Stimulated activated naive B cell treated with anti-CD40 and anti-IgM and Interleukin-4, amounts not matched to agents 10 μg/mL and 1 μg/mL and 100 μg/mL, for 72 hours (primary cell): ENCODE results near the gene MAP1LC3A.

Source experiments
- ATAC-seq, 2 donors: fragments of 150-1000 bp; cut with Tn5 transposase; replicated peaks; 2 replicates each; pipeline ENCODE4 v1.10.0; 2021; ENCODE audit warnings: moderate library complexity in 1 of 2
- DNase-seq: peaks from one replicate; pipeline ENCODE4 v3.0.0; 2021
- H3K27ac Mint-ChIP-seq: one replicate; pipeline ENCODE4 v1.8.0; 2022; ENCODE audit warnings: mild to moderate bottlenecking, mixed read lengths
- H3K27me3 Mint-ChIP-seq, 2 donors: one replicate each; pipeline ENCODE4 v1.8.0; 2022; ENCODE audit warnings: mixed read lengths in 2 of 2
- H3K36me3 Mint-ChIP-seq, 2 donors: one replicate each; pipeline ENCODE4 v1.8.0; 2022; ENCODE audit warnings: mixed read lengths in 2 of 2, mild to moderate bottlenecking in 1 of 2
- H3K4me1 Mint-ChIP-seq, 2 donors: one replicate each; pipeline ENCODE4 v1.8.0; 2022; ENCODE audit warnings: mixed read lengths in 2 of 2, mild to moderate bottlenecking in 1 of 2
- H3K4me3 Mint-ChIP-seq, 2 donors: one replicate each; pipeline ENCODE4 v1.8.0; 2022; ENCODE audit warnings: mild to moderate bottlenecking in 2 of 2, mixed read lengths in 2 of 2, moderate library complexity in 1 of 2
- H3K9me3 Mint-ChIP-seq, 2 donors: one replicate each; pipeline ENCODE4 v1.8.0; 2022; ENCODE audit warnings: mixed read lengths in 2 of 2, mild to moderate bottlenecking in 1 of 2

MAP1LC3A gene

GRCh38 chr20:34547844-34548613 is 10.5 kb upstream of the MAP1LC3A start:
- H3K4me3 Mint-ChIP-seq, result no peak overlapping the region
- H3K36me3 Mint-ChIP-seq, result peaks cover 10 to 12% of the 10 kb centered on the region in 2 donors
- H3K27ac Mint-ChIP-seq, result no peak overlapping the region
- DNase-seq (no peak), ATAC-seq (no peak)
- H3K9me3 Mint-ChIP-seq, result peaks cover 0 to 1% of the 10 kb centered on the region in 2 donors
- peaks cover 19 to 21% of the 10 kb centered on the region in 2 donors for H3K27me3 Mint-ChIP-seq
- H3K4me1 Mint-ChIP-seq, result peaks cover 2 to 13% of the 10 kb centered on the region in 2 donors

DNA sequence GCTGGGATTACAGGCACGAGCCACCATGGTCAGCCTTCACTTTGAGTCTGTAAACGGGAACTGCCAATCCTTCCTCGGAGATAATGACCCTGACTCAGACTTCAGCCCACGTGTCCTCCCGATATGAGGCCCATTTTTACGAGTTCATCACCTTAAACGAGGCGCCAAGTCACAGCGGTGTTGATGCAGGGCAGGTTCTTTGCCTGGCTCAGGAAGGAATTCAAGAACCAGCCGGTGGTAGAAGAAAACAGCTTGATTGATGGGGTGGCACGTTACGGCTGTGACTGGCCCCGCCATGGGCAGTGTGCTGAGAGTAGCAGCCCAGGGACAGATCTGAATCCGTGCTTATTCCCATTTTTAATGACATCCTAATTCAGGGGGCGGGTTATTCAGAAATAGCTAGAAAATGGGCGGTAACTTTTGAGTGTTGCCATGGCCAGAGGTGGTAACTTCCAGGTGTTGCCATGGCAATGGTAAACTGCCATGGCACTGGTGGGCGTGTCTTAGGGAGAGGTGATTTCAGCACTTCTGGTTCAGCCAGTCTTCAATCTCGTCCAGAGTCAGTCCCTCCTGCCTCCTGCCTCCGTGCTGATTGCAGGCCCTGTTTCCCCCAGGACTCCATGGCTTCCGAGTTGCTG is 9.1 kb upstream of the MAP1LC3A start:
- no peak overlapping the region for H3K27ac Mint-ChIP-seq
- peaks cover 0 to 8% of the 10 kb centered on the region in 2 donors for H3K36me3 Mint-ChIP-seq
- H3K4me1 Mint-ChIP-seq, result peaks cover 0 to 13% of the 10 kb centered on the region in 2 donors
- peaks cover 0 to 1% of the 10 kb centered on the region in 2 donors for H3K9me3 Mint-ChIP-seq
- ATAC-seq (peak; percentile 50 to 53), DNase-seq (no peak)
- peaks cover 19 to 21% of the 10 kb centered on the region in 2 donors for H3K27me3 Mint-ChIP-seq
- no peak overlapping the region for H3K4me3 Mint-ChIP-seq

DNA sequence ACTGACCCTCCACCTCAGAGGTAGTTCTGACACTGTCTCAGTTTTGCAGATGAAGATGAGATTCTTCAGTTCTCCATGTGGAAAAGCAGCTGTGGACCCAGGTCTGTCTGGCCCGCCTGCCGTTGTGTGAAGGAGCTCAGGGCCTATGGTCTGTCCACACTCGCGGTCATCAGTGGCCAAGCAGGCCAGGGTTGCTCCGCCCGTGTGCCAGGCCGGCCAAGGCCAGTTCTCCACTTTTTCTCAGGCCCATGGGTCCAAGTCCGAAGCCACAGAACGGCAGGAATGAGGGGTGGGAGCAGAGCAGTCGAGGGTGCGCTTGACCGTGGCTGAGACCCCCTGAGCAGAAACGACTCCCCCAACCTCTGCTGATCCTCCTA is 8.6 kb upstream of the MAP1LC3A start:
- no peak for DNase-seq
- no peak for ATAC-seq
- H3K27ac Mint-ChIP-seq, result no peak overlapping the region
- no peak overlapping the region for H3K4me3 Mint-ChIP-seq
- H3K9me3 Mint-ChIP-seq, result peaks cover 0 to 1% of the 10 kb centered on the region in 2 donors
- peaks cover 0 to 8% of the 10 kb centered on the region in 2 donors for H3K36me3 Mint-ChIP-seq
- H3K27me3 Mint-ChIP-seq, result peaks cover 17 to 19% of the 10 kb centered on the region in 2 donors
- peaks cover 0 to 9% of the 10 kb centered on the region in 2 donors for H3K4me1 Mint-ChIP-seq

DNA sequence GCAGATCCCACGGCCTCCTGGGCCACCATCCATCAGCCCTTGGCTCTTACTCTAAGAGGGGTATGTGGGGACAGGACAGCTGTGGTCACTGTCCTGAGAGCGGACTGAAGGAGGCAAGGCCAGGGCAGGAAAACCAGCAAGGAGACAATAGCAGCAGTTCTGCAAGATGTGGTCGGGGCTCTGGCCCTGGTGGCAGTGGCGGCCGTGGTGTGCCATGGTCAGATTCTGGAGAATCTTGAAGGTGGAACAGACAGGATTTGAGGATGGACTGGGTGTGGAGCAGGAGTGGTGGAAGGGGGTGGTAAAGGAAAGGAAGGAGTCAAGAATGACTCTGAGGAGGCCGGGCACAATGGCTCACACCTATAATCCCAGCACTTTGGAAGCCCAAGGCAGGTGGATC is 5.9 kb upstream of the MAP1LC3A start:
- Mint-ChIP-seq H3K9me3 (no peaks in the 10 kb centered on the region), H3K27me3 (peaks cover 7 to 9% of the 10 kb centered on the region in 2 donors), H3K36me3 (peaks cover 0 to 3% of the 10 kb centered on the region in 2 donors), H3K4me1 (peaks cover 0 to 8% of the 10 kb centered on the region in 2 donors), H3K4me3 (no peak overlapping the region), H3K27ac (no peak overlapping the region)
- no peak for DNase-seq
- no peak for ATAC-seq

- no peaks in the 10 kb centered on the region for H3K9me3 Mint-ChIP-seq
- H3K4me3 Mint-ChIP-seq, result no peak overlapping the region
- no peak for ATAC-seq
- H3K4me1 Mint-ChIP-seq, result peaks cover 5 to 15% of the 10 kb centered on the region in 2 donors
- H3K36me3 Mint-ChIP-seq, result no peaks in the 10 kb centered on the region
- H3K27ac Mint-ChIP-seq, result no peak overlapping the region
- DNase-seq, result no peak
- H3K27me3 Mint-ChIP-seq, result peaks cover under 1 to 7% of the 10 kb centered on the region in 2 donors
Measured at GRCh38 chr20:34553366-34553867, 5.1 kb upstream of the MAP1LC3A start.

- peak overlapping the region; percentile 90 to 91 for H3K4me3 Mint-ChIP-seq
- peaks cover 0 to 6% of the 10 kb centered on the region in 2 donors for H3K36me3 Mint-ChIP-seq
- ATAC-seq (no peak), DNase-seq (no peak)
- H3K9me3 Mint-ChIP-seq, result no peaks in the 10 kb centered on the region
- H3K27ac Mint-ChIP-seq, result peak overlapping the region; percentile 94
- H3K4me1 Mint-ChIP-seq, result peaks cover 7 to 9% of the 10 kb centered on the region in 2 donors
- no peaks in the 10 kb centered on the region for H3K27me3 Mint-ChIP-seq
Measured at GRCh38 chr20:34557936-34558319, 590 bp upstream of the MAP1LC3A start.

DNA sequence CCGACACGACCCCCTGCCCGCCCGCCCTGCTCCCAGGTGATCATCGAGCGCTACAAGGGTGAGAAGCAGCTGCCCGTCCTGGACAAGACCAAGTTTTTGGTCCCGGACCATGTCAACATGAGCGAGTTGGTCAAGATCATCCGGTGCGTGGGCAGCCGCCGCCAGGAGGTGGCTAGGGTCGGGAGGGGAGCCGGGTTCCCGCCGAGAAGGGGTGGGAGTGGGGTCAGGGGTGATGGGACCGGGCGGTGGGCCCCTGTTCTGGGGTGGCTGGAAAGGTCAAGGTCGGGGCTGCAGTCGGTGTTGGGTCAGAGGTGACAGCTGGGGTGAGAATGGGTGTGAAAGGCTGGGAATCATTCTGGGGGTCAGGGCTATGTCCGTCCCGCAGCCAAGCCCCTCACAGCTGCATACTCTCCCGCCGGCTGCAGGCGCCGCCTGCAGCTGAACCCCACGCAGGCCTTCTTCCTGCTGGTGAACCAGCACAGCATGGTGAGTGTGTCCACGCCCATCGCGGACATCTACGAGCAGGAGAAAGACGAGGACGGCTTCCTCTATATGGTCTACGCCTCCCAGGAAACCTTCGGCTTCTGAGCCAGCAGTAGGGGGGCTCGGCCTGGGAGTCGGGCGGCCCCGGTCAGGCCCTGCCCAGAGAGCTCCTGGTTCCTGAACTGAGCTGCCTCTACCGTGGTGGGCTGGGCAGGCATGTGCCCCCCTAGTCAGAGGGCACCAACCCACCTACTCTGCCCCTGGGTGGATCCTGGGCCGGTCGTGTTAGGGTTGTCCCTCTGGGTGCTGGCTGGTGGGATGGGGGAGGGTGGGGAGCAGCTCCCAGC is 1.0 kb downstream of the MAP1LC3A start:
- Mint-ChIP-seq H3K4me1 (peaks cover 7 to 10% of the 10 kb centered on the region in 2 donors), H3K9me3 (no peaks in the 10 kb centered on the region), H3K27ac (peak overlapping the region; percentile 52), H3K36me3 (peaks cover 0 to 8% of the 10 kb centered on the region in 2 donors), H3K27me3 (no peaks in the 10 kb centered on the region), H3K4me3 (peak overlapping the region; percentile 46 to 62)
- DNase-seq (no peak), ATAC-seq (no peak)

DNA sequence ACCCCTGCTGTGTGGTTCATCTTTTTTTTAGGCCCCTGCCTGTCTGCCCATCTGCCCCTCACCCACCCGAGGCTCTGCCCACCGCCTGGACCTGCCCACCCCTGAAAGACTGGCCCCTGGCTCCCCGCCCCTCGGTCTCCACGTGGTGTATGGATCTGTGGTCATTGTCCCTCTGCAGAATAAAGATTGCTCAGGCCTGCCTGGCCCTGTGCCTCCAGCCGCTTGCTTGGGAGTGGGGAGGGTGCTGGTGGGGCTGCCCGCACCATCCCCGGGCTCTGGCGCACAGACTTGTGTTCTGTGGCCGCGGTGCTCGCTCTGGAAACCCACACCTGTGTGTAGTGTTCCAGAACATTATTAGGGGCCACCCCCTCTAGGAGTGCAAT is 1.6 kb downstream of the MAP1LC3A start:
- H3K9me3 Mint-ChIP-seq, result no peaks in the 10 kb centered on the region
- H3K27me3 Mint-ChIP-seq, result no peaks in the 10 kb centered on the region
- peak; percentile 22 to 35 for ATAC-seq
- peaks cover 7 to 14% of the 10 kb centered on the region in 2 donors for H3K4me1 Mint-ChIP-seq
- DNase-seq, result no peak
- H3K27ac Mint-ChIP-seq, result peak overlapping the region; percentile 75
- H3K36me3 Mint-ChIP-seq, result peaks cover 0 to 9% of the 10 kb centered on the region in 2 donors
- peak overlapping the region; percentile 14 to 49 for H3K4me3 Mint-ChIP-seq

DNA sequence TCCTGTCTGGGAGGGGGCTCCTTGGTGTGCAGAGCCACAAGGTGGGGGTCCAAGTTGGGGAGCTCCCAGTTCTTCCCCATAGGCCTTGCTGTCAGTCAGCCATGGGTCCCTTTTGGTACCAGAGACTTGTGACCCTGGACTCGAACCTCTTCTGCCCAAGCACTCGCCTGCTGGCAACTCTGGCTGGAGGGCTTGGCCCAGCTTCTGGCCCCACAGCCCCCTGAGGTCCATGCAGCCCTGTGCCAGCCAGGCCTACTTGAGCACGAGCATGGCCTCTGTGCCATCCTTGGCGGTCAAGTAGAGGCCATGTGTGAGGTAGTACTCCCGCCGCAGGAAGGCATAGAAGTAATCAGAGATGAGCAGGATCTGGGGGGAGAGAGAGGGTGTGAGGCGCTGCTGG is 2.1 kb downstream of the MAP1LC3A start:
- Mint-ChIP-seq H3K4me3 (no peak overlapping the region), H3K4me1 (peaks cover 7 to 15% of the 10 kb centered on the region in 2 donors), H3K9me3 (no peaks in the 10 kb centered on the region), H3K27ac (peak overlapping the region; percentile 75), H3K27me3 (no peaks in the 10 kb centered on the region), H3K36me3 (peaks cover 2 to 10% of the 10 kb centered on the region in 2 donors)
- ATAC-seq (no peak), DNase-seq (no peak)

- Mint-ChIP-seq H3K9me3 (no peaks in the 10 kb centered on the region), H3K27ac (peak overlapping the region; percentile 1), H3K27me3 (no peaks in the 10 kb centered on the region), H3K36me3 (peaks cover 6 to 19% of the 10 kb centered on the region in 2 donors), H3K4me3 (no peak overlapping the region), H3K4me1 (peaks cover 7 to 19% of the 10 kb centered on the region in 2 donors)
- DNase-seq (no peak), ATAC-seq (no peak)
Measured at GRCh38 chr20:34561661-34562060, 3.1 kb downstream of the MAP1LC3A start.

DNA sequence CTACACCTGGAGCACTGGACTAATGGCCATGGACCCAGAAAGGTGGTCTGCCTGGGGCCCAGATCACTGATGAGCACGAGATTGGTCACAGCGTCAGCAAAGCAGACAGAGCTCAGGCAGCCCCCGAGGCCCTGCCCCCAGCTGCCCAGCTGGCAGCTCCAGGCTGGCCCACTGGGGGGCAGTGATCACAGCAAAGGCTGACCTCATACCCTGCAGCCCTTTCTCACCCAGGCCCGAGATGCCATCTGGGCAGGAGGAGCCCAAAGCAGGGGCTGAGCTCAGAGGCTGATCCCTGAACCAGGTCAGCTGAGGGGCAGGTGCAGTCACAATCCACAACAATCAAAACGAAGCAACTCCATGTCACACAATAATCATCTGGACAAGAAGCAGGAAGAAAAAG is 4.1 kb downstream of the MAP1LC3A start:
- H3K27me3 Mint-ChIP-seq, result no peaks in the 10 kb centered on the region
- H3K27ac Mint-ChIP-seq, result no peak overlapping the region

GRCh38 chr20:34564833-34565232 is 6.3 kb downstream of the MAP1LC3A start:
- H3K36me3 Mint-ChIP-seq, result peaks cover 20 to 34% of the 10 kb centered on the region in 2 donors
- H3K27me3 Mint-ChIP-seq, result no peaks in the 10 kb centered on the region
- H3K9me3 Mint-ChIP-seq, result no peaks in the 10 kb centered on the region
- H3K4me1 Mint-ChIP-seq, result peaks cover 0 to 15% of the 10 kb centered on the region in 2 donors
- no peak for ATAC-seq
- no peak for DNase-seq
- H3K4me3 Mint-ChIP-seq, result no peak overlapping the region
- no peak overlapping the region for H3K27ac Mint-ChIP-seq

More for the DNA sequence above, 4.1 kb downstream of the MAP1LC3A start:
- DNase-seq, result no peak
- Mint-ChIP-seq H3K36me3 (peaks cover 10 to 23% of the 10 kb centered on the region in 2 donors), H3K9me3 (no peaks in the 10 kb centered on the region), H3K4me1 (peaks cover 7 to 19% of the 10 kb centered on the region in 2 donors), H3K4me3 (no peak overlapping the region)
- ATAC-seq, result peak; percentile 29 to 37

DNA sequence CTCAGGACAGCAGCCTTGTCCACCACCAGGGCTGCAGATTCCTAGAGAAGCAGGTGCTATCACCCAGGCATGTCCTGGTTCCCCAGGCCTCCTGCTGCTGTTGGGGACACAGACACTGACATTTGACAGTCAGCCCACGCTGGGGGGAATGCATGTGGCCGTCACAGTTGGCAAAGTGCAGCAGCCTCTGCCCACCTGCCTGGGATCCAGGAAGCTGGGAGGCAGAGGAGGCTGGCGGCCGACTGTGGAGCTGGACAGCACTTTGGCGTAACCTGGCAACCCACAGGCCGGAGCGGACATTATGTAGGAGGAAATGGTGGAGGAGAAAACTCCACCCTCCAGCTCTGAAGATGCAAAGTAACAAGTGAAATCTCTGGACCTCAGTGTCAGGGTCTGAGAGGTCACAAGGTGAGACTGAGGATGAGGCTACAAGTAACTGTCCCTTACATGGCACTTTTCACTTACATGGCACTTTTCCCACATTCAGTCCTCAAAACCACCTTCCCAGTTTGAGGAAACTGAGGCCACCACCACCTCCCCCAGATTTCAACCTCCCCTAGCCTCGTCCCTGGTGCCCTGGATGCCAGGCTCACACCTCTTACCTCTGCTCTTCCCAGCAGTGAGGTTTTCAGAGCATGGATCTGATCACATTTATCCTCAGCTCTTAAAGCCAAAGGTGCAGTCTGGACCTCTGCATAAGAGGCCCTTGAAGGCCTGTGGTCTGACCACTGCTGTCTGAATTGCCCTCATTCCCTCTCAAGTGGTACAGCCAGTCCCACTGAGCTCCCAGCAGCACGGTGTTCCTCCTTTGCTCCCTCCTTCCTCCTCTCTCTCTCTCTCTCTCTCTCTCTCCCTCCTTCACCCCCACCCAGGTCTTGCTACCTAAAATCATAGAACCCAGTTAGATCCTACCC is 8.7 kb downstream of the MAP1LC3A start:
- no peak overlapping the region for H3K4me3 Mint-ChIP-seq
- DNase-seq, result no peak
- no peaks in the 10 kb centered on the region for H3K27me3 Mint-ChIP-seq
- peaks cover 30 to 42% of the 10 kb centered on the region in 2 donors for H3K36me3 Mint-ChIP-seq
- H3K9me3 Mint-ChIP-seq, result no peaks in the 10 kb centered on the region
- H3K27ac Mint-ChIP-seq, result peak overlapping the region; percentile 5
- ATAC-seq, result no peak
- H3K4me1 Mint-ChIP-seq, result peaks cover 11 to 18% of the 10 kb centered on the region in 2 donors
